ENCODE results near the gene UBAP2.
"Not testable (repeated sequence)": the region's sequence is repeated elsewhere in the genome, so short reads cannot be mapped to it uniquely, and the experiment has no call there.

The UBAP2 gene

GRCh38 chr9:33988219-33988890 lies 60.3 kb downstream of the UBAP2 start:
- DNase-seq (ENCODE audit: low read depth in 2 of 2, low spot score in 1 of 2), result no peak

GRCh38 chr9:33976414-33976813 lies 72.3 kb downstream of the UBAP2 start:
- no peak for DNase-seq (ENCODE audit: low read depth in 2 of 2, low spot score in 1 of 2)

GRCh38 chr9:33972698-33973097 lies 76.0 kb downstream of the UBAP2 start:
- no peak for DNase-seq (ENCODE audit: low read depth in 2 of 2, low spot score in 1 of 2)

GRCh38 chr9:33964086-33964768 lies 84.5 kb downstream of the UBAP2 start:
- no peak for DNase-seq (ENCODE audit: low read depth in 2 of 2, low spot score in 1 of 2)

- not testable (repeated sequence) for DNase-seq (ENCODE audit: low read depth in 2 of 2, low spot score in 1 of 2)
Measured at GRCh38 chr9:33962468-33962867, 86.2 kb downstream of the UBAP2 start.

- no peak for DNase-seq (ENCODE audit: low read depth in 2 of 2, low spot score in 1 of 2)
Measured at GRCh38 chr9:33959725-33960124, 89.0 kb downstream of the UBAP2 start.

GRCh38 chr9:33956544-33956943 lies 92.1 kb downstream of the UBAP2 start:
- DNase-seq (ENCODE audit: low read depth in 2 of 2, low spot score in 1 of 2), result no peak

GRCh38 chr9:33952066-33952465 lies 96.6 kb downstream of the UBAP2 start:
- no peak for DNase-seq (ENCODE audit: low read depth in 2 of 2, low spot score in 1 of 2)

- DNase-seq (ENCODE audit: low read depth in 2 of 2, low spot score in 1 of 2), result no peak
Measured at GRCh38 chr9:33950371-33950770, 98.3 kb downstream of the UBAP2 start.

GRCh38 chr9:33946779-33947535 lies 101.7 kb downstream of the UBAP2 start:
- DNase-seq (ENCODE audit: low read depth in 2 of 2, low spot score in 1 of 2), result no peak

GRCh38 chr9:33943389-33943788 lies 105.3 kb downstream of the UBAP2 start:
- no peak for DNase-seq (ENCODE audit: low read depth in 2 of 2, low spot score in 1 of 2)

GRCh38 chr9:33942471-33943083 lies 106.1 kb downstream of the UBAP2 start:
- DNase-seq (ENCODE audit: low read depth in 2 of 2, low spot score in 1 of 2), result no peak

GRCh38 chr9:33939924-33940874 lies 108.5 kb downstream of the UBAP2 start:
- DNase-seq (ENCODE audit: low read depth in 2 of 2, low spot score in 1 of 2), result no peak

GRCh38 chr9:33934188-33934878 lies 114.4 kb downstream of the UBAP2 start:
- DNase-seq (ENCODE audit: low read depth in 2 of 2, low spot score in 1 of 2), result no peak

- no peak for DNase-seq (ENCODE audit: low read depth in 2 of 2, low spot score in 1 of 2)
Measured at GRCh38 chr9:33932078-33932807, 116.4 kb downstream of the UBAP2 start.

- DNase-seq (ENCODE audit: low read depth in 2 of 2, low spot score in 1 of 2), result no peak
Measured at GRCh38 chr9:33931326-33931725, 117.4 kb downstream of the UBAP2 start.

GRCh38 chr9:33927694-33928093 lies 121.0 kb downstream of the UBAP2 start:
- no peak for DNase-seq (ENCODE audit: low read depth in 2 of 2, low spot score in 1 of 2)

GRCh38 chr9:33926746-33927485 lies 121.8 kb downstream of the UBAP2 start:
- no peak for DNase-seq (ENCODE audit: low read depth in 2 of 2, low spot score in 1 of 2)
